IPS-20b (cell line): ENCODE results near the gene GNAT2.

ENCODE experiments used
- H3K27ac ChIP-seq: one replicate; pipeline ENCODE4 v1.5.1; 2013; ENCODE audit warnings: low read length
- H3K27me3 ChIP-seq: 2 replicates; pipeline ENCODE4 v1.6.1; 2013; ENCODE audit warnings: mild to moderate bottlenecking, low read length, inconsistent platforms; ENCODE audit not compliant: insufficient read depth
- H3K36me3 ChIP-seq: 2 replicates; pipeline ENCODE4 v1.6.1; 2013; ENCODE audit warnings: low read depth, mild to moderate bottlenecking, inconsistent platforms, low read length, moderate library complexity; ENCODE audit not compliant: insufficient read depth
- H3K4me1 ChIP-seq: 2 replicates; pipeline ENCODE4 v1.6.1; 2013; ENCODE audit warnings: mild to moderate bottlenecking, control low read depth, inconsistent platforms, low read length, moderate library complexity; ENCODE audit not compliant: insufficient read depth
- H3K4me3 ChIP-seq: 2 replicates; pipeline ENCODE4 v1.5.1; 2013; ENCODE audit warnings: mild to moderate bottlenecking, low read length, inconsistent platforms
- H3K9ac ChIP-seq: 2 replicates; pipeline ENCODE4 v1.6.1; 2013; ENCODE audit warnings: low read depth, mild to moderate bottlenecking, inconsistent platforms, low read length, moderate library complexity
- H3K9me3 ChIP-seq: 2 replicates; pipeline ENCODE4 v1.6.1; 2013; ENCODE audit warnings: mild to moderate bottlenecking, low read depth, low read length, inconsistent platforms; ENCODE audit not compliant: insufficient read depth

The GNAT2 gene

DNA sequence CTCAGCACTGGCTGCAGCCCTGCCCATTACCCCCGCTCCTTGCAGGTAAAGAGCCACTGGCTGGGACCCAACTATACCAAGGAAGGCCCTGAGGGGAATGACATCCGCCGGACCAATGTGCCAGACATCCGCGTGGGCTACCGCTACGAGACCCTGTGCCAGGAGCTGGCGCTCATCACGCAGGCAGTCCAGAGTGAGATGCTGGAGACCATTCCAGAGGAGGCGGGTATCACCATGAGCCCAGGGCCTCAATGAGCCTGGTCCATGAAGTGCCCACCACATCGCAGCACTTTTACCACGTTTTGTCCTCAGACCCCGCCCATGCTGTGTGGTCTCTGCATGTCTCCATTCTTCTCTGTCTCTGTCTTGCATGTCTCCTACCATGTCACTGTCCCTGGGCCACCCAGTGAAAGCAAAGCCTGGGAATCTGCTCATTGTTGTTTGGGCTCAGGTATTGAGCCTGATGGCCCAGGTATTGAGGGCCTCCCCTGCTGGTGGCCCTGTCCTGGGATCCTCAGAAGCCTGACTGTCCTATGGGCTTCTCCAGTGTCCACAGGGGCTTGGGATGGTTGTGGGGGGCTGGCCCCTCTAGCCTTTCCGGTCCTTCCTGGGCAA is 11.6 kb upstream of the GNAT2 start:
- H3K27me3 ChIP-seq = no peaks in the 10 kb centered on the region
- H3K9me3 ChIP-seq = no peaks in the 10 kb centered on the region
- H3K9ac ChIP-seq = no peak overlapping the region
- no peak overlapping the region for H3K4me3 ChIP-seq
- H3K4me1 ChIP-seq = peaks cover 1% of the 10 kb centered on the region; the same call in 1 of the 2 replicates
- peaks cover 49% of the 10 kb centered on the region for H3K36me3 ChIP-seq
- no peak overlapping the region for H3K27ac ChIP-seq

- no peak overlapping the region for H3K9ac ChIP-seq
- H3K4me3 ChIP-seq = no peak overlapping the region
- no peak overlapping the region for H3K27ac ChIP-seq
- H3K36me3 ChIP-seq = peaks cover 53% of the 10 kb centered on the region
- no peaks in the 10 kb centered on the region for H3K9me3 ChIP-seq
- H3K4me1 ChIP-seq = no peaks in the 10 kb centered on the region; the same call in 1 of the 2 replicates
- no peaks in the 10 kb centered on the region for H3K27me3 ChIP-seq
Measured at GRCh38 chr1:109630081-109630897, 10.9 kb upstream of the GNAT2 start.

DNA sequence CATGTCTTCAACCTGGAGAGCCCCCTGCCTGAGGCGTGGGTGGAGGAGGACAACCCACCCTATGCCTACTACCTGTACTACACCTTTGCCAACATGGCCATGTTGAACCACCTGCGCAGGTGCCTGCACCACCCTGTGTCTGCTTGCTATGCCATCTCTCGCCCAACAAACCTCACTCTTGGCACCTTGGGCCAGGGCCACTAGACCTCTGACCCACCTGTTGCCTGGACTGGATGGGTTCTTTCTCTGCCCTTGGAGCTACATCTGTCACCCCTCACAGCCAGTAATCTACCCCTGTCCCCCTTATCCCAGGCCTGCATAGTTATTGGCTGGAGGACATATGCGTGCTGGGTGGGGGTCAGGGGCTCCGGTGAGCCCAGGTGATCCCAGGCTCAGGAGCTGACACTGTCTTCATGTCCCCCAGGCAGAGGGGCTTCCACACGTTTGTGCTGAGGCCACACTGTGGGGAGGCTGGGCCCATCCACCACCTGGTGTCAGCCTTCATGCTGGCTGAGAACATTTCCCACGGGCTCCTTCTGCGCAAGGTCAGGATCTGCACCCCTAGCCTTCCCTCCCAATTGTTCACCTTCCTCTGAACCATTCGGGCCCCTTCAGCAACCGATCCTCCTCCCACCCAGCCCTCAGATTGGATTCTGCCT is 10.1 kb upstream of the GNAT2 start:
- Histone ChIP-seq H3K27ac (no peak overlapping the region), H3K9ac (no peak overlapping the region), H3K4me3 (no peak overlapping the region), H3K9me3 (no peaks in the 10 kb centered on the region), H3K36me3 (peaks cover 53% of the 10 kb centered on the region), H3K4me1 (no peaks in the 10 kb centered on the region; the same call in 1 of the 2 replicates), H3K27me3 (no peaks in the 10 kb centered on the region)

- no peaks in the 10 kb centered on the region for H3K27me3 ChIP-seq
- no peak overlapping the region for H3K9ac ChIP-seq
- no peaks in the 10 kb centered on the region for H3K9me3 ChIP-seq
- no peak overlapping the region for H3K4me3 ChIP-seq
- H3K36me3 ChIP-seq = peaks cover 53% of the 10 kb centered on the region
- H3K27ac ChIP-seq = no peak overlapping the region
- no peaks in the 10 kb centered on the region for H3K4me1 ChIP-seq
Measured at GRCh38 chr1:109628540-109629321, 9.3 kb upstream of the GNAT2 start.

- no peak overlapping the region for H3K9ac ChIP-seq
- no peaks in the 10 kb centered on the region for H3K9me3 ChIP-seq
- H3K4me1 ChIP-seq = no peaks in the 10 kb centered on the region
- H3K36me3 ChIP-seq = peaks cover 53% of the 10 kb centered on the region
- H3K4me3 ChIP-seq = no peak overlapping the region
- no peak overlapping the region for H3K27ac ChIP-seq
- no peaks in the 10 kb centered on the region for H3K27me3 ChIP-seq
Measured at GRCh38 chr1:109627692-109628399, 8.4 kb upstream of the GNAT2 start.

GRCh38 chr1:109626682-109627408 is 7.4 kb upstream of the GNAT2 start:
- H3K9me3 ChIP-seq = no peaks in the 10 kb centered on the region
- H3K27ac ChIP-seq = no peak overlapping the region
- no peaks in the 10 kb centered on the region for H3K27me3 ChIP-seq
- H3K36me3 ChIP-seq = peaks cover 53% of the 10 kb centered on the region
- no peak overlapping the region for H3K4me3 ChIP-seq
- H3K9ac ChIP-seq = no peak overlapping the region
- no peaks in the 10 kb centered on the region for H3K4me1 ChIP-seq

- H3K4me1 ChIP-seq = no peaks in the 10 kb centered on the region
- H3K27ac ChIP-seq = no peak overlapping the region
- no peaks in the 10 kb centered on the region for H3K9me3 ChIP-seq
- H3K4me3 ChIP-seq = no peak overlapping the region
- H3K36me3 ChIP-seq = peaks cover 43% of the 10 kb centered on the region
- no peak overlapping the region for H3K9ac ChIP-seq
- no peaks in the 10 kb centered on the region for H3K27me3 ChIP-seq
Measured at GRCh38 chr1:109625601-109626560, 6.5 kb upstream of the GNAT2 start.

DNA sequence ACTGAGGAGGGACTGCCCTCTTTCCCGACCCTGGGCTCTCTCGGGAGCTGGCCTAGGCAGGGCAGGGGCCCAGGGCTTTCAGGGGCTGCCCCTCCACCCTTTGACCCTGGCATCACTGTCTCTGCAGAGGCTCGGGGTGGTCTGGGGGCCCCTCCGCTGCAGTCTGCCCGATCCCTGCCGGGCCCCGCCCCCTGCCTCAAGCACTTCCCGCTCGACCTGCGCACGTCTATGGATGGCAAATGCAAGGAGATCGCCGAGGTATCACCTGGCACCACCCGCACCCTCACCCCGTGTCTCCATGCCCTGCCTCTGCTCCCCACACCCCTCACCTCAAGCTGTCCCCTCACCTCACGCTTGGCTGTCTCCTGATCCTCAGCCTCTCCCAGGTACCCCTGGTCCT is 5.8 kb upstream of the GNAT2 start:
- no peak overlapping the region for H3K9ac ChIP-seq
- peaks cover 40% of the 10 kb centered on the region for H3K36me3 ChIP-seq
- no peaks in the 10 kb centered on the region for H3K9me3 ChIP-seq
- H3K27ac ChIP-seq = no peak overlapping the region
- no peaks in the 10 kb centered on the region for H3K27me3 ChIP-seq
- no peak overlapping the region for H3K4me3 ChIP-seq
- H3K4me1 ChIP-seq = no peaks in the 10 kb centered on the region

DNA sequence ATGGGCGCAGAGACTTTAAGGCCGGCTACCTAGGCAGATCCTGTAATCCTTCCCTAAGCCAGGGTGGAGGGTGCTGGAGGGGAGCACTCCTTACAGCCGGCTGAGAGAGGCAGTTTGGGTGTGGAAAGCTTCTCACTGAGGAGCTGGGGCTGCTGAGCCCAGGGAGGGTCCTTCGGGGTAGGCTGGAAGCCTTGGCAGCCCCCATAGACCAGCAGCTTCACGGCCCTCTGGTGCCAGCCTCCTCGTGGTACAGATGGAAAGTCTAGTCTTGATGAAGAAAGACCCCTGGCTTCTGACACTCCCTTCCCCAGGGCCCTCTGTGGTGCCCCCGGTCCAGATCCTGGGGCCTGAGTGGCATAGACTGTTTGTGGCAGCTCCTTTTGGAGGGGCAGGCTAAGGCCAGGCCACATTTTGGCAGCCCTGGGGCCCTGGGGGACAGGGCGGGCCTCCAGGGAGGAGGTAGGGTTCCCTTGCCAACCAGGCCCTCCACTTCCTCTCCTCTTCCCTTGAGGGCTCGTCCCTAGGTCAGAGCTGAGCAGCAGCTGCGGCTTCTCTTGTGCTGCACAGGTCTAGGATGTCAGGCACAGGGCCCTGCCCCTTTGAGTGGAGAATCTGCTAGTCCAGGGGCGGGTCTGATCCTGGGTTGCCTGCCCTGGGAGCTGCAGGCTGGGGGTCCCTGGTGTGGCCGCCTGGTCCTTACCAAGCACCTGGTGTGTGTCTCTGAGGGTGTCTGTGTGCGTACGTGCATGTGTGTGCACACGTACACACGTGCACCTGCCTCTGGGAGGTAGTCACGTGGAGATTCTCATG is 5.0 kb upstream of the GNAT2 start:
- H3K27ac ChIP-seq = no peak overlapping the region
- no peaks in the 10 kb centered on the region for H3K27me3 ChIP-seq
- no peak overlapping the region for H3K9ac ChIP-seq
- H3K36me3 ChIP-seq = peaks cover 35% of the 10 kb centered on the region
- no peak overlapping the region for H3K4me3 ChIP-seq
- H3K9me3 ChIP-seq = no peaks in the 10 kb centered on the region
- H3K4me1 ChIP-seq = no peaks in the 10 kb centered on the region
